H1 (cell line): Measurements from ENCODE around the gene PPIC. TPM values are rescaled to one million over a fixed set of nuclear protein-coding genes. Genes with fewer than 3 reads are reported as not detected.

Experiments
- EZH2 ChIP-seq: fragments of 200-600 bp; sonication (generic); IDR thresholded peaks from 2 replicates; pipeline ENCODE4 v1.7.1; 2012; ENCODE audit warnings: low read depth, mild to moderate bottlenecking, moderate library complexity, low read length, inconsistent platforms; ENCODE audit not compliant: severe bottlenecking
- polyA plus RNA-seq, 7 experiments: library from polyadenylated mRNA; depleted of rRNA in 3 of 7; stranded (reverse) in 5 of 7; unstranded in 2 of 7; fragments of >200 nt in 5 of 7; fragments of 200-250 nt in 2 of 7; gene quantifications; 1 replicate in 5 of 7; 2 replicates in 1 of 7; 4 replicates in 1 of 7; pipeline versions ENCODE4 v1.2.1 to v1.2.3, GENCODE V29; 2011 to 2013; ENCODE audit warnings: missing spikeins in 2 of 7, mixed read lengths in 2 of 7
- total RNA-seq: library from RNA; stranded (reverse); fragmentation: NEBNext Ultra II Directional; extraction: Animal tissue kit (Norgen Biotek cat#: 25700); gene quantifications from 2 replicates; pipeline ENCODE4 v1.2.1, GENCODE V29; 2021
- TF ChIP-seq, protein P1 (sequence below): fragments of 300-600 bp; sonication (generic); IDR thresholded peaks from 2 replicates; pipeline ENCODE4 v1.7.1; 2012; ENCODE audit warnings: low read length, moderate library complexity, mild to moderate bottlenecking, inconsistent platforms; ENCODE audit not compliant: insufficient replicate concordance

Gene PPIC
- total and polyA plus RNA-seq, 2 of the 8 experiments (the other 6 are each of a cell fraction or from before 2014, with no cell fraction given) = 8.5 to 10.4 TPM

DNA sequence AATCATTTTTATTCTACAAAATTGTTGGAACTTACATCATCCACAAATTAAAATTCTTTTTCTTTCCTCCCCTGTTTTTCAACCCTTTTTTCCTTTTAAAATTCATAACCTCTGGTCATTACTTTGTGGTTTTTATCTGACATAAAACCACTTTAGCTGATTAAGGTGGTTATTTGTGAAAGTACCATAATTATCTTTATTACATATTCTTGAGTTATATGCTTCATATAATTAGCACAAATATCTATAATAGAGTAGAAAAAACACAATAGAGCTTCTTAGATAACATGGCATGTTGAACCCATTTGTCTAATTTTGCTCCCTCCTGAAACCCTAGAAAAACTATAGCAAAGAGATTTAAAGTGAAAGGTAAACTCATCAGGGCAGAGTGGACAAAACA lies 22.9 kb upstream of the PPIC start (continued):
- TF ChIP-seq, protein P1, sequence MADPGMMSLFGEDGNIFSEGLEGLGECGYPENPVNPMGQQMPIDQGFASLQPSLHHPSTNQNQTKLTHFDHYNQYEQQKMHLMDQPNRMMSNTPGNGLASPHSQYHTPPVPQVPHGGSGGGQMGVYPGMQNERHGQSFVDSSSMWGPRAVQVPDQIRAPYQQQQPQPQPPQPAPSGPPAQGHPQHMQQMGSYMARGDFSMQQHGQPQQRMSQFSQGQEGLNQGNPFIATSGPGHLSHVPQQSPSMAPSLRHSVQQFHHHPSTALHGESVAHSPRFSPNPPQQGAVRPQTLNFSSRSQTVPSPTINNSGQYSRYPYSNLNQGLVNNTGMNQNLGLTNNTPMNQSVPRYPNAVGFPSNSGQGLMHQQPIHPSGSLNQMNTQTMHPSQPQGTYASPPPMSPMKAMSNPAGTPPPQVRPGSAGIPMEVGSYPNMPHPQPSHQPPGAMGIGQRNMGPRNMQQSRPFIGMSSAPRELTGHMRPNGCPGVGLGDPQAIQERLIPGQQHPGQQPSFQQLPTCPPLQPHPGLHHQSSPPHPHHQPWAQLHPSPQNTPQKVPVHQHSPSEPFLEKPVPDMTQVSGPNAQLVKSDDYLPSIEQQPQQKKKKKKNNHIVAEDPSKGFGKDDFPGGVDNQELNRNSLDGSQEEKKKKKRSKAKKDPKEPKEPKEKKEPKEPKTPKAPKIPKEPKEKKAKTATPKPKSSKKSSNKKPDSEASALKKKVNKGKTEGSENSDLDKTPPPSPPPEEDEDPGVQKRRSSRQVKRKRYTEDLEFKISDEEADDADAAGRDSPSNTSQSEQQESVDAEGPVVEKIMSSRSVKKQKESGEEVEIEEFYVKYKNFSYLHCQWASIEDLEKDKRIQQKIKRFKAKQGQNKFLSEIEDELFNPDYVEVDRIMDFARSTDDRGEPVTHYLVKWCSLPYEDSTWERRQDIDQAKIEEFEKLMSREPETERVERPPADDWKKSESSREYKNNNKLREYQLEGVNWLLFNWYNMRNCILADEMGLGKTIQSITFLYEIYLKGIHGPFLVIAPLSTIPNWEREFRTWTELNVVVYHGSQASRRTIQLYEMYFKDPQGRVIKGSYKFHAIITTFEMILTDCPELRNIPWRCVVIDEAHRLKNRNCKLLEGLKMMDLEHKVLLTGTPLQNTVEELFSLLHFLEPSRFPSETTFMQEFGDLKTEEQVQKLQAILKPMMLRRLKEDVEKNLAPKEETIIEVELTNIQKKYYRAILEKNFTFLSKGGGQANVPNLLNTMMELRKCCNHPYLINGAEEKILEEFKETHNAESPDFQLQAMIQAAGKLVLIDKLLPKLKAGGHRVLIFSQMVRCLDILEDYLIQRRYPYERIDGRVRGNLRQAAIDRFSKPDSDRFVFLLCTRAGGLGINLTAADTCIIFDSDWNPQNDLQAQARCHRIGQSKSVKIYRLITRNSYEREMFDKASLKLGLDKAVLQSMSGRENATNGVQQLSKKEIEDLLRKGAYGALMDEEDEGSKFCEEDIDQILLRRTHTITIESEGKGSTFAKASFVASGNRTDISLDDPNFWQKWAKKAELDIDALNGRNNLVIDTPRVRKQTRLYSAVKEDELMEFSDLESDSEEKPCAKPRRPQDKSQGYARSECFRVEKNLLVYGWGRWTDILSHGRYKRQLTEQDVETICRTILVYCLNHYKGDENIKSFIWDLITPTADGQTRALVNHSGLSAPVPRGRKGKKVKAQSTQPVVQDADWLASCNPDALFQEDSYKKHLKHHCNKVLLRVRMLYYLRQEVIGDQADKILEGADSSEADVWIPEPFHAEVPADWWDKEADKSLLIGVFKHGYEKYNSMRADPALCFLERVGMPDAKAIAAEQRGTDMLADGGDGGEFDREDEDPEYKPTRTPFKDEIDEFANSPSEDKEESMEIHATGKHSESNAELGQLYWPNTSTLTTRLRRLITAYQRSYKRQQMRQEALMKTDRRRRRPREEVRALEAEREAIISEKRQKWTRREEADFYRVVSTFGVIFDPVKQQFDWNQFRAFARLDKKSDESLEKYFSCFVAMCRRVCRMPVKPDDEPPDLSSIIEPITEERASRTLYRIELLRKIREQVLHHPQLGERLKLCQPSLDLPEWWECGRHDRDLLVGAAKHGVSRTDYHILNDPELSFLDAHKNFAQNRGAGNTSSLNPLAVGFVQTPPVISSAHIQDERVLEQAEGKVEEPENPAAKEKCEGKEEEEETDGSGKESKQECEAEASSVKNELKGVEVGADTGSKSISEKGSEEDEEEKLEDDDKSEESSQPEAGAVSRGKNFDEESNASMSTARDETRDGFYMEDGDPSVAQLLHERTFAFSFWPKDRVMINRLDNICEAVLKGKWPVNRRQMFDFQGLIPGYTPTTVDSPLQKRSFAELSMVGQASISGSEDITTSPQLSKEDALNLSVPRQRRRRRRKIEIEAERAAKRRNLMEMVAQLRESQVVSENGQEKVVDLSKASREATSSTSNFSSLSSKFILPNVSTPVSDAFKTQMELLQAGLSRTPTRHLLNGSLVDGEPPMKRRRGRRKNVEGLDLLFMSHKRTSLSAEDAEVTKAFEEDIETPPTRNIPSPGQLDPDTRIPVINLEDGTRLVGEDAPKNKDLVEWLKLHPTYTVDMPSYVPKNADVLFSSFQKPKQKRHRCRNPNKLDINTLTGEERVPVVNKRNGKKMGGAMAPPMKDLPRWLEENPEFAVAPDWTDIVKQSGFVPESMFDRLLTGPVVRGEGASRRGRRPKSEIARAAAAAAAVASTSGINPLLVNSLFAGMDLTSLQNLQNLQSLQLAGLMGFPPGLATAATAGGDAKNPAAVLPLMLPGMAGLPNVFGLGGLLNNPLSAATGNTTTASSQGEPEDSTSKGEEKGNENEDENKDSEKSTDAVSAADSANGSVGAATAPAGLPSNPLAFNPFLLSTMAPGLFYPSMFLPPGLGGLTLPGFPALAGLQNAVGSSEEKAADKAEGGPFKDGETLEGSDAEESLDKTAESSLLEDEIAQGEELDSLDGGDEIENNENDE = no peak
- no peak for TF ChIP-seq EZH2
